HepG2 (cell line): ENCODE data around the gene UGT1A8. TPM values are rescaled to one million over a fixed set of nuclear protein-coding genes. Genes with fewer than 3 reads are reported as not detected.
A peak's percentile ranks its signal among the peaks of the same experiment; 100 is the strongest.

Experiments used
- CHD2 ChIP-seq: IDR thresholded peaks from 2 replicates; pipeline ENCODE4 v1.6.1; 2011; ENCODE audit warnings: low read depth, low read length, improper control_type of control experiment
- E2F5 ChIP-seq: sonication (generic); formaldehyde crosslinking; conservative IDR thresholded peaks from 2 replicates; pipeline ENCODE4 v1.4.0; 2020; ENCODE audit warnings: missing genetic modification reagents
- GATA4 ChIP-seq: sonication (generic); IDR thresholded peaks from 2 replicates; pipeline ENCODE4 v1.6.1; 2016; ENCODE audit warnings: antibody characterized with exemption, low read depth, borderline replicate concordance
- HDAC1 ChIP-seq: sonication (generic); formaldehyde crosslinking; IDR thresholded peaks from 2 replicates; pipeline ENCODE4 v1.5.1; 2020; ENCODE audit warnings: mild to moderate bottlenecking, missing genetic modification reagents
- HNF4G ChIP-seq, 2 experiments: sonication (generic) in 1 of 2; formaldehyde crosslinking in 1 of 2; IDR thresholded peaks; 2 replicates each; pipeline versions ENCODE4 v1.4.0 to v1.6.1; 2011 to 2020; ENCODE audit warnings: borderline replicate concordance in 2 of 2, low read depth in 2 of 2, mild to moderate bottlenecking in 2 of 2, low read length in 1 of 2, missing genetic modification reagents in 1 of 2, moderate library complexity in 1 of 2
- HNRNPH1 ChIP-seq: fragments of 200-400 bp; formaldehyde crosslinking; optimal IDR thresholded peaks from 2 replicates; pipeline ENCODE3; 2017; ENCODE audit warnings: mild to moderate bottlenecking, low read depth, low read length
- HOXA7 ChIP-seq: sonication (generic); formaldehyde crosslinking; IDR thresholded peaks from 2 replicates; pipeline ENCODE4 v1.8.1; 2022; ENCODE audit warnings: mild to moderate bottlenecking, missing genetic modification reagents, moderate library complexity
- REPIN1 ChIP-seq: sonication (generic); formaldehyde crosslinking; IDR thresholded peaks from 2 replicates; pipeline ENCODE4 v1.8.0; 2022; ENCODE audit warnings: missing genetic modification reagents, low read depth, mild to moderate bottlenecking, borderline replicate concordance
- RFXANK ChIP-seq: IDR thresholded peaks from 2 replicates; pipeline ENCODE4 v1.6.1; 2016
- SAP130 ChIP-seq: IDR thresholded peaks from 2 replicates; pipeline ENCODE4 v1.6.1; 2016; ENCODE audit warnings: low read depth
- SMARCE1 ChIP-seq: fragments of 450-650 bp; IDR thresholded peaks from 2 replicates; pipeline ENCODE4 v1.6.1; 2017; ENCODE audit warnings: borderline replicate concordance
- ZHX2 ChIP-seq, 2 experiments: sonication (generic) in 1 of 2; formaldehyde crosslinking in 1 of 2; IDR thresholded peaks; 2 replicates each; pipeline versions ENCODE4 v1.6.1 to v1.9.0; 2014 to 2022; ENCODE audit warnings: antibody characterized with exemption in 1 of 2, borderline replicate concordance in 1 of 2, inconsistent platforms in 1 of 2, low read depth in 1 of 2, missing genetic modification reagents in 1 of 2
- ZNF609 ChIP-seq: sonication (generic); formaldehyde crosslinking; IDR thresholded peaks from 2 replicates; pipeline ENCODE4 v1.4.0; 2020; ENCODE audit warnings: mild to moderate bottlenecking, missing genetic modification reagents, borderline replicate concordance
- ZNF770 ChIP-seq: sonication (generic); formaldehyde crosslinking; IDR thresholded peaks from 2 replicates; pipeline ENCODE4 v1.5.0; 2020; ENCODE audit warnings: mild to moderate bottlenecking, missing genetic modification reagents
- polyA plus RNA-seq, 8 experiments: library from polyadenylated mRNA; depleted of rRNA in 3 of 8; stranded (reverse) in 7 of 8; unstranded in 1 of 8; fragments of >200 nt; fragmentation: Illumina TruSeq in 4 of 8; extraction: Trizol in 4 of 8; gene quantifications; 2 replicates each; pipeline versions ENCODE4 v1.2.1 to v1.2.3, GENCODE V29; 2011 to 2016; ENCODE audit warnings: low read depth in 4 of 8, missing spikeins in 1 of 8, mixed read lengths in 1 of 8; ENCODE audit not compliant: insufficient read depth in 1 of 8
- total RNA-seq, 5 experiments: library from RNA; depleted of rRNA; stranded (reverse); fragments of >200 nt; fragmentation: Illumina TruSeq; extraction: Trizol; gene quantifications; 2 replicates each; pipeline ENCODE4 v1.2.3, GENCODE V29; 2016; ENCODE audit warnings: low read depth in 1 of 5

The UGT1A8 gene
- total and polyA plus RNA-seq, 2 of the 13 experiments (the other 11 are each of a cell fraction or from before 2014, with no cell fraction given), result not detected

- TF ChIP-seq HNF4G (IDR thresholded peaks at IDR 0.05; ENCODE audit: borderline replicate concordance, low read depth, low read length), result peak; percentile 98
- TF ChIP-seq HNF4G (CRISPR knock-in tag; IDR thresholded peaks at IDR 0.05; ENCODE audit: borderline replicate concordance, low read depth), result peak; percentile 92; the same call in 1 of the 2 replicates
- TF ChIP-seq RFXANK (CRISPR knock-in tag), result 0 out of 2 replicates have a peak, but pooled peaks have one; percentile 53
- TF ChIP-seq ZHX2 (IDR thresholded peaks at IDR 0.05; ENCODE audit: low read depth), result peak; percentile 60; the same call in 1 of the 2 replicates
- TF ChIP-seq ZHX2 (CRISPR knock-in tag; IDR thresholded peaks at IDR 0.05; ENCODE audit: borderline replicate concordance), result 0 out of 2 replicates have a peak, but pooled peaks have one; percentile 51
- TF ChIP-seq HOXA7, result 0 out of 2 replicates have a peak, but pooled peaks have one; percentile 50
- peak; percentile 100 for TF ChIP-seq ZNF609
- no peak for TF ChIP-seq HNRNPH1
- TF ChIP-seq SMARCE1, result no peak
- TF ChIP-seq ZNF770 (CRISPR knock-in tag), result no peak
- TF ChIP-seq GATA4, result peak; percentile 95
- peak; percentile 86 for TF ChIP-seq REPIN1
- TF ChIP-seq HDAC1, result peak; percentile 96
- TF ChIP-seq SAP130 (CRISPR knock-in tag), result peak; percentile 87
- TF ChIP-seq E2F5 (CRISPR knock-in tag), result no peak
- no peak for TF ChIP-seq CHD2
Measured at GRCh38 chr2:233745073-233745755, 127.8 kb downstream of the UGT1A8 start (continued).
